Naive thymus-derived CD4-positive, alpha-beta T cell (primary cell): Measurements from ENCODE around the gene MYBPC3. TPM values are rescaled to one million over a fixed set of nuclear protein-coding genes. Genes with fewer than 3 reads are reported as not detected.

Experiments
- ATAC-seq: fragments of 150-1000 bp; cut with Tn5 transposase; 2 replicates; pipeline ENCODE4 v1.10.0; 2021; ENCODE audit warnings: mild to moderate bottlenecking, moderate library complexity
- CTCF ChIA-PET: fragments of 350-600 bp; sonication (Branson Sonifier 250); formaldehyde crosslinking; loops from one replicate; lab custom pipeline; 2021; ENCODE audit warnings: antibody characterized with exemption; lab: Charles Lee
- POLR2A ChIA-PET: fragments of 350-600 bp; sonication (Branson Sonifier 250); formaldehyde crosslinking; loops from one replicate; lab custom pipeline; 2021; ENCODE audit warnings: antibody characterized with exemption, inconsistent platforms; lab: Charles Lee
- DNase-seq, 9 donors: peaks; one replicate each; pipeline versions ENCODE4 v3.0.0 to v3.0.0-alpha.2; 2020 to 2022; ENCODE audit warnings: mixed read lengths in 1 of 9
- H3K27ac ChIP-seq: one replicate; pipeline ENCODE4 v1.7.0; 2013; ENCODE audit warnings: mild to moderate bottlenecking, low read depth, low read length, moderate library complexity
- H3K27me3 ChIP-seq, 2 donors: one replicate each; pipeline ENCODE4 v1.7.0; 2013; ENCODE audit warnings: low read length in 2 of 2, mild to moderate bottlenecking in 2 of 2, moderate library complexity in 2 of 2; ENCODE audit not compliant: control insufficient read depth in 2 of 2, insufficient read depth in 2 of 2
- H3K36me3 ChIP-seq, 3 experiments: 1 replicate in 2 of 3; 2 replicates in 1 of 3; pipeline ENCODE4 v1.7.0; 2013; ENCODE audit warnings: low read length in 3 of 3, mild to moderate bottlenecking in 3 of 3, moderate library complexity in 1 of 3; ENCODE audit not compliant: insufficient read depth in 3 of 3, control insufficient read depth in 2 of 3
- H3K4me1 ChIP-seq, 2 donors: one replicate each; pipeline ENCODE4 v1.7.0; 2013; ENCODE audit warnings: low read length in 2 of 2, mild to moderate bottlenecking in 2 of 2, moderate library complexity in 1 of 2; ENCODE audit not compliant: control insufficient read depth in 2 of 2, insufficient read depth in 2 of 2
- H3K4me3 ChIP-seq: 2 replicates; pipeline ENCODE4 v1.7.0; 2013; ENCODE audit warnings: mild to moderate bottlenecking, low read length
- H3K9me3 ChIP-seq, 3 experiments: 1 replicate in 2 of 3; 2 replicates in 1 of 3; pipeline ENCODE4 v1.7.0; 2013; ENCODE audit warnings: low read length in 3 of 3; ENCODE audit not compliant: control insufficient read depth in 2 of 3
- H3K27ac Mint-ChIP-seq, 9 donors: one replicate each; pipeline ENCODE4 v1.8.0; 2020 to 2022; ENCODE audit warnings: mixed read lengths in 9 of 9, mild to moderate bottlenecking in 8 of 9, moderate library complexity in 5 of 9, inconsistent platforms in 2 of 9
- H3K27me3 Mint-ChIP-seq, 5 donors: one replicate each; pipeline ENCODE4 v1.8.0; 2021 to 2022; ENCODE audit warnings: mixed read lengths in 5 of 5, mild to moderate bottlenecking in 1 of 5
- H3K36me3 Mint-ChIP-seq, 5 donors: one replicate each; pipeline ENCODE4 v1.8.0; 2020 to 2022; ENCODE audit warnings: mixed read lengths in 5 of 5, mild to moderate bottlenecking in 3 of 5, inconsistent platforms in 1 of 5
- H3K4me1 Mint-ChIP-seq, 7 donors: one replicate each; pipeline ENCODE4 v1.8.0; 2020 to 2022; ENCODE audit warnings: mixed read lengths in 7 of 7, mild to moderate bottlenecking in 3 of 7, inconsistent platforms in 1 of 7
- H3K4me3 Mint-ChIP-seq, 10 donors: one replicate each; pipeline ENCODE4 v1.8.0; 2020 to 2022; ENCODE audit warnings: mild to moderate bottlenecking in 10 of 10, mixed read lengths in 10 of 10, moderate library complexity in 6 of 10, inconsistent platforms in 2 of 10
- H3K9me3 Mint-ChIP-seq, 11 donors: one replicate each; pipeline ENCODE4 v1.8.0; 2020 to 2022; ENCODE audit warnings: mixed read lengths in 11 of 11, mild to moderate bottlenecking in 4 of 11, inconsistent platforms in 1 of 11, moderate library complexity in 1 of 11
- intact Hi-C, 2 donors: fragments of 100-400 bp; cut with micrococcal nuclease; formaldehyde crosslinking; loops; one replicate each; pipeline ENCODE4 v1.15.1; 2023
- polyA plus RNA-seq, 2 donors: library from polyadenylated mRNA; unstranded; fragments of 300-500 nt; fragmentation: Illumina TruSeq; gene quantifications; one replicate each; pipeline ENCODE4 v1.2.3, GENCODE V29; 2021
- total RNA-seq, 6 experiments: library from RNA in 5 of 6; stranded (reverse) in 5 of 6; gene quantifications; 1 replicate in 5 of 6; 2 replicates in 1 of 6; pipeline ENCODE4 v1.2.3 and lab custom pipeline; 2021 to 2026

Gene MYBPC3
- total and polyA plus RNA-seq, 7 experiments from 2014 or later: 0.16 to 0.86 TPM; not detected in 5

- no peaks in the 10 kb centered on the region for H3K27me3 ChIP-seq
- no peak overlapping the region for H3K4me3 ChIP-seq
- no peak overlapping the region for H3K27ac ChIP-seq
- ChIA-PET POLR2A (no interaction called here), CTCF (interaction anchor here (0.7 kb wide), 1 partner anchor 66 kb away, joined by 3 read pairs; no protein-coding TSS in a partner anchor)
- DNase-seq (no peak), ATAC-seq (no peak)
- Mint-ChIP-seq H3K9me3 (no peaks in the 10 kb centered on the region), H3K4me1 (peaks cover 0 to 3% (median 0%) of the 10 kb centered on the region in 7 donors), H3K4me3 (no peak overlapping the region), H3K27ac (no peak overlapping the region), H3K36me3 (no peaks in the 10 kb centered on the region), H3K27me3 (no peaks in the 10 kb centered on the region)
- H3K36me3 ChIP-seq: no peaks in the 10 kb centered on the region
- intact Hi-C loops: loop anchor here in 1 of 2 donors (5.0 kb wide), 1 partner anchor 174 kb away; the partner anchor contains the start of gene ARFGAP2
- no peaks in the 10 kb centered on the region for H3K4me1 ChIP-seq
- H3K9me3 ChIP-seq: no peaks in the 10 kb centered on the region
Measured at GRCh38 chr11:47351156-47352126, 1.1 kb downstream of the MYBPC3 start.

GRCh38 chr11:47350315-47350714, 2.2 kb downstream of the MYBPC3 start:
- no peak overlapping the region for H3K4me3 Mint-ChIP-seq
- no peaks in the 10 kb centered on the region for H3K36me3 Mint-ChIP-seq
- intact Hi-C loops: loop anchor here in 1 of 2 donors (5.0 kb wide), 1 partner anchor 173 kb away; the partner anchor contains the start of gene ARFGAP2
- H3K4me1 Mint-ChIP-seq: peaks cover 0 to 3% (median 0%) of the 10 kb centered on the region in 7 donors
- ChIA-PET POLR2A (no interaction called here), CTCF (no interaction called here)
- H3K9me3 ChIP-seq: no peaks in the 10 kb centered on the region
- no peaks in the 10 kb centered on the region for H3K27me3 Mint-ChIP-seq
- H3K36me3 ChIP-seq: no peaks in the 10 kb centered on the region
- no peaks in the 10 kb centered on the region for H3K9me3 Mint-ChIP-seq
- ATAC-seq: no peak
- H3K27me3 ChIP-seq: no peaks in the 10 kb centered on the region
- H3K27ac Mint-ChIP-seq: peak overlapping the region in 1 of 9 donors; percentile 14
- no peaks in the 10 kb centered on the region for H3K4me1 ChIP-seq
- H3K4me3 ChIP-seq: no peak overlapping the region
- DNase-seq: no peak
- no peak overlapping the region for H3K27ac ChIP-seq

- intact Hi-C loops: loop anchor here (2.0 to 5.0 kb wide), 2 partner anchors 172 to 173 kb away; partner anchors contain the start of gene ARFGAP2 (in 2 of the 2)
- no peak overlapping the region for H3K4me3 Mint-ChIP-seq
- peaks cover 0 to 3% (median 0%) of the 10 kb centered on the region in 7 donors for H3K4me1 Mint-ChIP-seq
- H3K27me3 Mint-ChIP-seq: no peaks in the 10 kb centered on the region
- H3K9me3 Mint-ChIP-seq: no peaks in the 10 kb centered on the region
- no peaks in the 10 kb centered on the region for H3K36me3 Mint-ChIP-seq
- Histone ChIP-seq H3K4me1 (no peaks in the 10 kb centered on the region), H3K36me3 (no peaks in the 10 kb centered on the region), H3K27ac (no peak overlapping the region), H3K9me3 (no peaks in the 10 kb centered on the region), H3K27me3 (no peaks in the 10 kb centered on the region), H3K4me3 (no peak overlapping the region)
- ATAC-seq: no peak
- POLR2A ChIA-PET: no interaction called here
- DNase-seq: no peak
- CTCF ChIA-PET: no interaction called here
- no peak overlapping the region for H3K27ac Mint-ChIP-seq
Measured at GRCh38 chr11:47349521-47350095, 2.9 kb downstream of the MYBPC3 start.

- Mint-ChIP-seq H3K27ac (no peak overlapping the region), H3K9me3 (no peaks in the 10 kb centered on the region), H3K27me3 (no peaks in the 10 kb centered on the region), H3K4me1 (peaks cover 0 to 3% (median 0%) of the 10 kb centered on the region in 7 donors), H3K36me3 (no peaks in the 10 kb centered on the region), H3K4me3 (no peak overlapping the region)
- ChIA-PET POLR2A (no interaction called here), CTCF (no interaction called here)
- Histone ChIP-seq H3K4me1 (no peaks in the 10 kb centered on the region), H3K27ac (no peak overlapping the region), H3K27me3 (no peaks in the 10 kb centered on the region), H3K36me3 (no peaks in the 10 kb centered on the region), H3K9me3 (no peaks in the 10 kb centered on the region), H3K4me3 (no peak overlapping the region)
- DNase-seq (peak in 1 of 9 donors; percentile 9), ATAC-seq (no peak)
- intact Hi-C loops: loop anchor here in 1 of 2 donors (2.0 kb wide), 1 partner anchor 172 kb away; the partner anchor contains the start of gene ARFGAP2
Measured at GRCh38 chr11:47348859-47349258, 3.6 kb downstream of the MYBPC3 start.

GRCh38 chr11:47348131-47348802, 4.2 kb downstream of the MYBPC3 start:
- no peaks in the 10 kb centered on the region for H3K9me3 Mint-ChIP-seq
- H3K36me3 Mint-ChIP-seq: no peaks in the 10 kb centered on the region
- no peak overlapping the region for H3K4me3 Mint-ChIP-seq
- no peak overlapping the region for H3K27ac Mint-ChIP-seq
- H3K27me3 Mint-ChIP-seq: no peaks in the 10 kb centered on the region
- CTCF ChIA-PET: no interaction called here
- no peaks in the 10 kb centered on the region for H3K27me3 ChIP-seq
- no peaks in the 10 kb centered on the region for H3K36me3 ChIP-seq
- POLR2A ChIA-PET: no interaction called here
- H3K4me3 ChIP-seq: no peak overlapping the region
- no peaks in the 10 kb centered on the region for H3K9me3 ChIP-seq
- ATAC-seq (no peak), DNase-seq (no peak)
- intact Hi-C loops: loop anchor here in 1 of 2 donors (2.0 kb wide), 1 partner anchor 171 kb away; the partner anchor contains the start of gene ARFGAP2
- no peak overlapping the region for H3K27ac ChIP-seq
- no peaks in the 10 kb centered on the region for H3K4me1 ChIP-seq
- peaks cover 0 to 3% (median 0%) of the 10 kb centered on the region in 7 donors for H3K4me1 Mint-ChIP-seq

- no peaks in the 10 kb centered on the region for H3K36me3 ChIP-seq
- CTCF ChIA-PET: interaction anchor here (0.7 kb wide), 1 partner anchor 26 kb away, joined by 6 read pairs; no protein-coding TSS in a partner anchor
- Mint-ChIP-seq H3K27ac (no peak overlapping the region), H3K27me3 (no peaks in the 10 kb centered on the region), H3K9me3 (no peaks in the 10 kb centered on the region), H3K4me1 (peaks cover 0 to 3% (median 0%) of the 10 kb centered on the region in 7 donors), H3K4me3 (no peak overlapping the region), H3K36me3 (no peaks in the 10 kb centered on the region)
- no peaks in the 10 kb centered on the region for H3K4me1 ChIP-seq
- H3K27ac ChIP-seq: no peak overlapping the region
- no peaks in the 10 kb centered on the region for H3K9me3 ChIP-seq
- ATAC-seq (no peak), DNase-seq (no peak)
- no peaks in the 10 kb centered on the region for H3K27me3 ChIP-seq
- no peak overlapping the region for H3K4me3 ChIP-seq
- POLR2A ChIA-PET: no interaction called here
- intact Hi-C loops: no loop called here
Measured at GRCh38 chr11:47347137-47347536, 5.4 kb downstream of the MYBPC3 start.
